Endothelial cell of umbilical vein (primary cell): ENCODE data around the gene GANC.

Source experiments
- TF ChIP-seq, protein P1 (sequence below), 2 donors: IDR thresholded peaks; 1 replicate in 1 of 2; 2 replicates in 1 of 2; pipeline ENCODE4 v1.5.1; 2011; ENCODE audit warnings: low read length in 2 of 2, mild to moderate bottlenecking in 2 of 2, moderate library complexity in 2 of 2, control low read depth in 1 of 2, inconsistent platforms in 1 of 2, low read depth in 1 of 2; ENCODE audit not compliant: insufficient read depth in 1 of 2; ENCODE audit errors: extremely low read depth in 1 of 2
- TF ChIP-seq, protein P2 (sequence below): IDR thresholded peaks from 2 replicates; pipeline ENCODE4 v1.6.1; 2011; ENCODE audit not compliant: insufficient read depth, insufficient read length

DNA sequence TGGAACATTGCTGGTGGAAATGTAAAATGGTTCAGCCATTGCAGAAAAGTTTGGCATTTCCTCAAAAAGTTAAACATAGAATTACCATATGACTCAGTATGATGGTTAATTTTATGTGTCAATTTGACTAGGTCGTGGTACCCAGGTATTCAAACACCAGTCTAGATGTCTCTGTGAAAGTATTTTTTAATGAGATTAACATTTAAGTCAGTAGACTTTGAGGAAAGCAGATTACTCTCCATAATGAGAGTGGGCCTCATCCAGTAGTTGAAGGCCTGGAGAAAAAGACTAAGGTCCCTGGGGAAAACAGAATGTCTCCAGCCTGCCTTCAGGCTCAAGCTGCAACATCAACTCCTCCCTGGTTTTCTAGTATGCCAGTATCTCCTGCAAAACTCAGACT lies 42.5 kb downstream of the GANC start:
- TF ChIP-seq, protein P1, sequence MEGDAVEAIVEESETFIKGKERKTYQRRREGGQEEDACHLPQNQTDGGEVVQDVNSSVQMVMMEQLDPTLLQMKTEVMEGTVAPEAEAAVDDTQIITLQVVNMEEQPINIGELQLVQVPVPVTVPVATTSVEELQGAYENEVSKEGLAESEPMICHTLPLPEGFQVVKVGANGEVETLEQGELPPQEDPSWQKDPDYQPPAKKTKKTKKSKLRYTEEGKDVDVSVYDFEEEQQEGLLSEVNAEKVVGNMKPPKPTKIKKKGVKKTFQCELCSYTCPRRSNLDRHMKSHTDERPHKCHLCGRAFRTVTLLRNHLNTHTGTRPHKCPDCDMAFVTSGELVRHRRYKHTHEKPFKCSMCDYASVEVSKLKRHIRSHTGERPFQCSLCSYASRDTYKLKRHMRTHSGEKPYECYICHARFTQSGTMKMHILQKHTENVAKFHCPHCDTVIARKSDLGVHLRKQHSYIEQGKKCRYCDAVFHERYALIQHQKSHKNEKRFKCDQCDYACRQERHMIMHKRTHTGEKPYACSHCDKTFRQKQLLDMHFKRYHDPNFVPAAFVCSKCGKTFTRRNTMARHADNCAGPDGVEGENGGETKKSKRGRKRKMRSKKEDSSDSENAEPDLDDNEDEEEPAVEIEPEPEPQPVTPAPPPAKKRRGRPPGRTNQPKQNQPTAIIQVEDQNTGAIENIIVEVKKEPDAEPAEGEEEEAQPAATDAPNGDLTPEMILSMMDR (IDR thresholded peaks at IDR 0.05; ENCODE audit: extremely low read depth in 1 of 2, insufficient read depth in 1 of 2, low read depth in 1 of 2, low read length in 2 of 2): no peak
- TF ChIP-seq, protein P2, sequence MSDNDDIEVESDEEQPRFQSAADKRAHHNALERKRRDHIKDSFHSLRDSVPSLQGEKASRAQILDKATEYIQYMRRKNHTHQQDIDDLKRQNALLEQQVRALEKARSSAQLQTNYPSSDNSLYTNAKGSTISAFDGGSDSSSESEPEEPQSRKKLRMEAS: no peak
